GM18502 (cell line): ENCODE measurements around the gene RAP1GAP2.
A peak's percentile ranks its signal among the peaks of the same experiment; 100 is the strongest.
"Not testable (repeated sequence)": the region's sequence is repeated elsewhere in the genome, so short reads cannot be mapped to it uniquely, and the experiment has no call there.

Experiments
- ATAC-seq: cut with Tn5 transposase; IDR thresholded peaks from one replicate; pipeline ENCODE4 v1.9.1; 2021; ENCODE audit warnings: mild to moderate bottlenecking; ENCODE audit not compliant: unreplicated experiment, poor library complexity

Gene RAP1GAP2

DNA sequence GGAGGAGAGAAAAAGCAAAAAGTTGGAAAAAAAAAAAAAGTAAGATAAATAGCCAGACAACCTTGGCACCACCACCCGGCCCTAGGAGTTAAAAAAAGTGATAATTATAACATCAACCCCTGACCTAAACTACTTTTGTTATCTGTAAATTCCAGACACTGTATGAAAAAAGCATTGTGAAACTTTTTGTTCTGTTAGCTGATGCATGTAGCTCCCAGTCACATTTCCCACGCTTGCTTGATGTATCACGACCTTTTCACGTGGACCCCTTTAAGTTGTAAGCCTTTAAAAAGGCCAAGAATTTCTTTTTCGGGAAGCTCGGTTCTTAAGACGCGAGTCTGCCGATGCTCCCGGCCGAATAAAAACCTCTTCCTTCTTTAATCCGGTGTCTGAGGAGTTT lies 10.9 kb upstream of the RAP1GAP2 start:
- ATAC-seq: not testable (repeated sequence)

DNA sequence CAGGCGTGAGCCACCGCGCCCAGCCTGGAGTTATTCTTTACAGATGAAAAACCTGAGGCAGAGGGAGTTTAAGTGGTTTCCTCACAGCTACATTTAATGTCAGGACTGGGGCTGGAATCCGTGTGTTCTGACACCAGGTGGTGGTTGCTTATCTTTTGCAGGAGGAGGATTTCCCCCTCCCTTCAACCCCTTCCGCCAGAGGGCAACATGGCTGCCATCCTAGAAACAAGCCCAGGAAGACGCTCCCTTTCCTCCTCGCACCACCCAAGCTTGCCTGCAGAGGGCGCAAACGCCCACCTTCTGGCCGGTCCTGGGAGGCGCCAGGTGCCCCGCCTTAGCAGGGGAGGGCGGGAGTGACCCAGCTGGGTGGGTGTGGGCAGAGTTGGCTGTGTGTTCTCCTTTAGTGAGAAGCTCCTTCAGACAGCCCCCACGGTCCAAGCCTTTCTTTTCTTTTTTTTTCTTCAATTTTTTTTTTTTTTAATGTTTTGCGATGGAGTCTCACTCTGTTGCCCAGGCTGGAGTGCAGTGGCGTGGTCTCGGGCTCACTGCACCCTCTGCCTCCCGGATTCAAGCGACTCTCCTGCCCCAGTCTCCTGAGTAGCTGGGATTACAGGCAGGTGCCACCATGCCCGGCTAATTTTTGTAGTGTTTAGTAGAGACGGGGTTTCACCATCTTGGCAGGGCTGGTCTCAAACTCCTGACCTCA lies 9.9 kb upstream of the RAP1GAP2 start:
- ATAC-seq: peak; percentile 77

DNA sequence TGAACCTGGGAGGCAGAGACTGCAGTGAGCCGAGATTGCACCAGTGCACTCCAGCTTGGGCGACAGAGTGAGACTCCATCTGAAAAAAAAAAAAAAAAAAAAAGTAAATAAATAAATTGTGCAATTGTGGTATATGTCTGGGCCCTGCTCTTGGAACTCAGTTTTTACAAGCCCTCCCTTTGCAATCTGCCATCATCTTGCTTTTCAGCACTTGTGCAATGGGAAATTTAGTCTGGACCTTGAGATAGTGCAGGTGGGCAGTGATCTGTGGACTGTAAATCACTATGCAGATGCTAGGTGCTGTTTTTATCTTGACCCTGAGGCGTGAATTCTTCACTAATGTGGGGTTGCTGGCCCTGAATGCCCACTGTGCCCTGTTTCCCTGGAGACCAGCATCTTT lies 6.5 kb upstream of the RAP1GAP2 start:
- ATAC-seq: no peak

DNA sequence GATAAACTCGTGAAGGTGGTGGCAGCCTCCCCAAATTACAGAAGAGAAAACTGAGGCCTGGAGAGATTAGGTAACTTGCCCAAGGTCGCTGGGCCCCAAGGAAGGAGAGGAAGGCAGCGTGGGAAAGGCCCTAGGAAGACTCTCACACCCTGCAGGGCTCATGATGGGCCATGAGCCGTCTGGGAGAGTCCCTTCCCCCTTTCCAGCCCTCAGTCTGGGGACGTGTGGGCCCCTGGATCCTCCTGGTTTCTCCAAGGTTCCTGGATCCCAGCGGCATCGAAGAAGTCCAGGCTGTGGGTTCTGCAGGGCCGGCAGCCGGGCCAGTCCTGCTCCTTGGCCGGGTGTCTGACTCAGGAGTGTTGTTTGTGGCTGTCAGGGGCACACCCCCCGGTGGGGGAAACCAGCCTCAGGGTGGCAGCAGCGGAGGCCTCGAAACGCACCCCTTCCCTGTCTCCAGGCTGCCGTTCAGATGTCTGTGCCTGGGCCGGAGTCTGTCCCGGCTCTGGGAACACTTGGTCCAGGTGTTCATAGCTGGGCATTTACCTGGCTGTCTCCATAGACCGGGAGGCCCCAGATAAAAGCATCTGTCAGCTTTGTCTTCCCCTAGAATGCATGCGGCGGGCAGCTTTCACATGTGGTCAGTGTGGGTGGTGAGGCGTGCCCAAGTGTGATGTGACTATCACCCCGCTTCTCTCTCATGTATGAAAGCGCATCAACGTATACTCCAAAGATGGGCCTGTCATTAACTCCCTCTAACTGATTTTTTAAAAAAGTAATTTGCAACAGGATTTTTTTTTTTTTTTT lies 3.7 kb upstream of the RAP1GAP2 start:
- no peak for ATAC-seq

DNA sequence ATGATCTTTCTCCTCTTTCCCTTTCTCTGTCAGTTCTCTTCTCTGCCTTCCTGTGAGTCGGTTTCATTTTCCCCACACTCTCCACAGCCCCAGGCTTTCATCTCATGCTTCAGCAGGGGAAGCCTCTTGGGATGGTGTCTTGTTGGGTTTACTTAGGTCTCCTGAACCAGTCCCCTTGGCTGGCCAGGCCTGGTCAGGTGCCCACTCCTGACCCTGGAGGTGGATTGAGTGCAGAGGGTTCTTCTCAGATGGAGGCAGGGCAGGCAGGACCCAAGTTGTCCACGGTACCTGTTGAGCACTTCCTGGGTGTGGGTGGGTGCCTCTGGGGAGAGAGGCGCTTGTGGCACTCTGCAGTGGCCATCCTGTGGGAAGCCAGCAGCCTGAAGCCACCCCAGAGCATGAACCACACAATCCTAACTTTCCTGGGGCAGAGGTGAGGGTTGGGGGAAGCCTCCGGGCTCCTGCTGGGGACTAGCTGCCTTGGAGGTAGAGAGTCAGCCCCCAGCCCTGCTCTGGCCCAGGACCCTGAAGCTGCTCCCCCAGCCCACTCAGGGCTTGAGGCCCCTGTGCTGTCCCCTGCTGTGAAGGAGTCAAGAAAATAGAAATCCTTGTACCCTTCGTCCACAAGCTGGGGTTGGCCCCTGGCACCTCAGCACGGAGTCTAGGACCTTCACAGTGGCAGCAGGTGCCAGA lies 2.0 kb upstream of the RAP1GAP2 start:
- ATAC-seq: no peak

DNA sequence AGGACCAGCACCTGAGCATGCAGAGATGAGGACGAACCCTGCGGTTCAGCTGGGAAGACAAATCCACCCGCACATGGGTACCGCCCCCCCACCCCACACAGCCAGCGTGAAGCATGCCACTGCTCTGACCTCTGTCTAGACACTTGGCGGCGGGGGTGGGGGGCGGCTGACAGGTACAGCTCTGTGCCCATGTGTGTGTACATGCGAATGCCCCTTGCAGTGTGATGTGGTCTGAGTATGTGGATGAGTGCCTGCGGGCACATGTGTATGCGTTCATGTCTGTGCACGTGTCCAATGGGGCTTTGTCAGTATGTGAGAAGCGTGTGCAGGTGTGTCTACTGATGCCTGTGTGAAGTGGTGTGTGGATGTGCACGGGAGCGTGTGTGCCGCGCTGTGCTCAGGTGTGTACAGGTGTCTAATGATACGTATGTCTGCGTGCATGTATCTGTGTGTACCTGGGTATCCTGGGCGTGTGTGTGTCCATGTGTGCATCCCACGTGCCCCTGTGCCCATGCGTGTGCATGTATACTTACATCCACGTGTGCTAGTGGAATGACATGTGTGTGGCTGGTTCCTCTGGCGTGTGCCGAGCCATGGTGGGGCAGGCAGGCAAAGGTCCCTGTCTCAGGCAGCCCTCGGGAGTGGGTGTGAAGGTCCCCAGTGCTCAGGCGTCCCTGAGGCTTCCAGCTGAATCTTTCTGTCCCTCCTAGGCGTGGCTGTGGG lies 636 bp upstream of the RAP1GAP2 start:
- no peak for ATAC-seq

DNA sequence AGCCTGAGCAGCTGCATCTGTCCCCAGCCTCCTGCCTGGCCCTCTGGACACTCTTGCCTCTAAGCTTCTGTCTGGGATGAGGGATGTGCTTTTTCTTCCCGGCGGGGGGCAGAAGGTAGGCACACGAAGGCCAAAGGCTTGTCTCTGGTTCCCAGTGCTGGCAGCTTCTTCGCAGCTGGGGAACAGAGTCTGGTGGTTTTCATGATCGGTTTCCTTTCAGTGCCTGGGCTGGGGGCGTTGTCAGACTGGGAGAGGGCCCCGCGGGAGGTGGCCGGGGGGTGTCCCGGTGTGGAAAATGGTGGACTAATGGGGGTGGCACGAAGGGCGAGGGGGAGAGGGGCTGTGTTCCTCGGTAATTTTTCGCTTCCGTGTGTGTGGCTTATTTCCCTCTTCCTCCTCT lies 988 bp downstream of the RAP1GAP2 start:
- ATAC-seq: no peak

DNA sequence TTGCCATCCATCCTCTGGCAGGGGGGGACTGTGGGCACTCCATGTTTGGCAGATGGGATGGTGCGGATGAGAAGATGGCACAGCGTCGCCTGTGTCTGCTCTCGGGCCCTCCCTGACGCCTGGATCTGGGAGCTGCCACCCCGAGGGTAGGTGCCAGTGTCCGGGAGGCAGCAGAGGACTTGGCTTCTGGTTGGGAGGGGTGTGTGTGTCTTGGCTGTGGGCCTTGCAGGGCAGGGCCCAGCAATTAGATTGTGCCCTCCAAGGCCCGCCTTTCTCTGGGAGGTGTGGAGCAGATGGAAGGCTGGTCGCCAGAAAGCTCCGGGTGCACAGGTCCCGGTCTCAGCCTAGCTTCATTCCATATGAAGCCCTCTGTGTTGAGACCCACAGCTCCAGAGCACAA lies 1.4 kb downstream of the RAP1GAP2 start:
- no peak for ATAC-seq

DNA sequence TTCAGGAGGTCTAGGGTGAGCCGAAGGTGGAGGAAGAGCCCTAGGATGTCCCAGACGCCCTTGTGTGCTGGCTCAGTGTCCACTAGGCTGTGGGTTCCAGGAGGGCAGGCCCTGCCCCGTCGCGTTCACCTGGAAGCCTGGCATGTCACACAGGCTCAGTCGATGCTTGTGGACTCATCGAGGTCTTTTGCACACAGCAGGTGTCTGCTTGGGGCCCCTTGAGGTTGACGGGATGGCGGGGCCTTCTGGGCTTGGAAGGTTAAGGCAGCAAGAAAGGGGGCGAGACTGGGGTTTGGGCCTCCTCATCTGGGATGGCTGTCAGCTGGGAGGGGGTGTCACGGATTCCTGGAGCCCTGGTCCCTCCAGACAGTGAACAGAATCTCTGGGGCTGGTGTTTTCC lies 1.9 kb downstream of the RAP1GAP2 start:
- no peak for ATAC-seq

DNA sequence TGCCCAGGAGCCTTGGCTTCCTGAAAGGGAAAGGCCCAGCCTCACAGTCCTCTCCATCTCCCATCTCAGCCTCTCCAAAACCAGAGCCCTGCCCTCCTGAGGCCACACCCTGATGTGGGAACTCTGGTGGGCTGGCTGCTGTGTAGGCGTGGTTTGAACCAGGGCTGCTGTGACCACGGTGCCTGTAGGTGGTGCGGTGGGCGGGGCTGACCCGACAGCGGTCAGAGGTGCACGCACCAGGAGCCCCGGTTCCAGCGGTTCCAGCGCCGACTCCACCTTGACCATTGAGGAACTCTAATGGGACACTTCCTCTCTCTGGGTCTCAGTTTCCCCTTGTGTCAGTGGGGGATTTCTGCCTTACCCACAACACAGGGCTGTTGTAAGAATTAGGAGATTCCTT lies 2.4 kb downstream of the RAP1GAP2 start:
- no peak for ATAC-seq

DNA sequence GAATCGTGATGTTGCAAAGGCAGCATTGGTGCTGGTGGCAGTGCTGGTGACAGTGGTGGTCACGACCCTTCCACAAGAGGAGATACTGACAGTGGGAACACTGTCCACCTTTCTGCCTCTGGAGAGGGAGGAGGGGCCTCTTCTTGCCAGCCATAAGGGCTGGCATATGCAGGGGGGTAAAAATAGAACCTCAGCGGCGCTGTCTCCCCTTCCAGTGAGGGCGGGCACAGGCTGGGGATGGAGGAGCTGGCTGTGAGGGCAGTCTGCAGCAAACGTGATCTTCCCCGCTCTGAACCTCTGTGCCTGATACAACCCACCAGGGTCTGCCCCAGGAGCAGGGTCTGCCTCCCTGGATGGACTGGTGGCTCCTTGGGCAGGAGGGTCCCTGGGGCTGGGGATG lies 3.4 kb downstream of the RAP1GAP2 start:
- ATAC-seq: no peak

DNA sequence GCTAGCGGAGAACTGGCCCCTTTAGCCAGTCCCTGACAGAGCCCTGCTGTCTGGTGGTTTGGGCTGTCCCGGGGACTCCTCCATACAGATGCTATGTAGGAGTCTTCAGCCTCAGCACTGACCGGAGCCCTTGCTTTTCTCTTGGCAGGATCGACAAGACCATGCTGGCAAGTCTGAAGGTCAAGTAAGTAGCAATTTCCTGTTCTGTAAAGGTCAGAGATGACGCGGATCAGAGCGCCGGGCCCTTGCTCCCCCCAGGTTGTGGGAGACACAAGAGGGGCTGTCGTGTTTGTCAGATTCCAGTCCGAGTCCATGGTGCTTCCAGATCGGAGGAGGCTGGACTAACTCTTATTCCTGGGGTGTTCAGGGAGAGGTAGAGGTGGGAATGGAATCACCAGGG lies 4.1 kb downstream of the RAP1GAP2 start:
- ATAC-seq: no peak

DNA sequence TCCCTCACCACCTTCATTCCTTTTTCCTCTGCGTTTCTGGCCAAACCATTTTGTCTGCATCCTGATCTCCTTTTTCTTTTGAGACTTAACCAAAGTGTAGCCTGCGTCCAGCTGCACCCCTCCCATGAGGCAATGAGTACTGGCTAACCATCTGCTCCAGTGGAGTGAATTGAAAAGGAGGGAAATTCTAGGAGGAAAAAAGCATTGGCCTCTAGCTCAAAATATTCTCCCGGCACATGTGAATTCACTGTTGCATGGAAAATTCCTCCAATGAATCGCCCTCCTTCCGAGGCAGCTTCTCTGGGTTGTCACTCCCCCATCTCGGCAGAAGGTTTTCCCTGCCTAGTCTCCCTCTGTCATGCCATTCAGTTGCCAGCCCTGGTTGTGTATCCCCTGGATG lies 5.6 kb downstream of the RAP1GAP2 start:
- ATAC-seq: no peak

DNA sequence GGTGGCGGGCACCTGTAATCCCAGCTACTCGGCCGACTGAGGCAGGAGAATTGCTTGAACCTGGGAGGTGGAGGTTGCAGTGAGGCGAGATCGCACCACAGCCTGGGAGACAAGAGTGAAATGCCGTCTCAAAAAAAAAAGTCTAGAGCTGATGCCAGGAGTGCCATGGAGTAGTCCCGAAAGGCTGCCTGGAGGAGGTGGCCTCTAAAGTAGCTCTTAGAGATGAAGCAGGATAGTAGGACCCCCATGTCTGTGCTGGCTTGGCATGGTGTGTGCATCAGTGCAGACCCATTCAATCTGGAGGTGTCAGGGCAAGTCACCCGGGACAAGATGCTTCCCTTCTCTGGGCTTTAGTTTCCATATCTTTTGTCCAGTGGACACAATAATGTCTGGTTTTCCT lies 6.3 kb downstream of the RAP1GAP2 start:
- no peak for ATAC-seq

DNA sequence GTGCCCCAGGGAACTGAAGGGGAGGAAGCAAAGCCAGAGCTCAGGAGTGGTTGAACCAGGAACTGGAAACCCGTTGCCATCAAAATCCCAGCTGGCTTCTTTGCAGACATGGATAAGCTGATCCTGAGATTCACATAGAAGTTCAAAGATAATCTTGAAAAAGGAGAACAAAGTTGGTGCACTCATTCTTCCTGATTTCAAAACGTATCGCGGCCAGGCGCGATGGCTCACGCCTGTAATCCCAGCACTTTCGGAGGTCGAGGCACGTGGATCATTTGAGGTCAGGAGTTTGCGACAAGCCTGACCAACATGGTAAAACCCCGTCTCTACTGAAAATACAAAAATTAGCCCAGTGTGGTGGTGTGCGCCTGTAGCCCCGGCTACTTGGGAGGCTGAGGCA lies 7.1 kb downstream of the RAP1GAP2 start:
- ATAC-seq: no peak

DNA sequence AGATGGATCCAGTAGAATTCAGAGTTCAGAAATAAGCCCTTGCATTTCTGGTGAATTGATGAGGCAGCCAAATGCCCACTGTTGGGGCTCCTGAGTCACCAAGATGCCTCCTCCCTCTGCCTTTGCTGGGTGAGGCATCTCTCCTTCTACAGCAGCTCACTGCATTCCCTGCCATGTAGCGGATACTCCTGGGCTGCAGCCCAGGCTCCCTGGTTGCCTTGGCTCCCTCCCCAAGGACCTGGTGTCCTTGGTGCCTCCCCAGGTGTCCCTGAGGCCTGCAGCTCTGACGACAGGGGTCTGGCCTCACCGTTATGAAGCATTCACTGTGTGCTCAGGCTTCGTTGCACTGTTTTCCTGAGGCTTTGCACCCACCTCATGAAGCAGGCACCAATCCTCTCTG lies 7.7 kb downstream of the RAP1GAP2 start:
- no peak for ATAC-seq

DNA sequence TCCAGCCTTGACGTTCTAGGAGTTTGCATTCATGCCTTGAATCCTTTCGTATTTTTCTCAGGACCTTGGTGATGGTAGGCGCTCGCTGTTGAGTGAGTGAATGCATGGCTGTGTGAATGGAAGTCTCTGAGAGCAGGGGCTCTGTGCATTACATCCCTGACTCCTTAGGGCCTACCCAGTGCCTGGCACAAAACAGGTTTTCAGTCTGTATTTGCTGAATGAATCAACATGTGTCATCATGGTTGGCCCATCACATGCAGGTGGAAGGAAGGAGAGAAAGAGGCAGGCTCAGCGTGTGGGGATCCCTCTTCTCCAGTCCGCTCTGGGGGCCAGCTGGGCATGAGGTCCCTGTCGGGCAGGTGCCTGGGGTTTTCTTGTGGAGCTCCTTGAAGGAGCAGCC lies 8.7 kb downstream of the RAP1GAP2 start:
- ATAC-seq: no peak

DNA sequence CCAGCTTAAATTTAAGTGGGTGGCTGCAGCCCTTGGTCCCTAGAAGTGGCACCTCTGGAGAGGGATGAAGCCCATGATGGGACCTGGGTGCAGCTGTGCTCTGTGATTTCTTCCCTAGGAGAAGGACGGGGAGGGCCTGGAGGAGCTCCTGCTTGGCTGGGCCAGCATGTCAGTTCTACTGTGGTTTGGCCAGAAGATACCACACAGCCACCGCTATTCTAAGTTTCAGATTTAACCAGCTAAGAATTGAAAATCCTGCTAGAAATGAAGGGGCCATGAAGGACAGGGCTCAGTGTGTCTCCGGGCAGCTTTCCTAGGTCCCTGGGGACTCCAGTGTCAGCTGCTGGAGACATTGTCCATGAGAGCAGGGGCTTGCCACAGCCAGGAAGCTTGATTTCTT lies 9.7 kb downstream of the RAP1GAP2 start:
- no peak for ATAC-seq

DNA sequence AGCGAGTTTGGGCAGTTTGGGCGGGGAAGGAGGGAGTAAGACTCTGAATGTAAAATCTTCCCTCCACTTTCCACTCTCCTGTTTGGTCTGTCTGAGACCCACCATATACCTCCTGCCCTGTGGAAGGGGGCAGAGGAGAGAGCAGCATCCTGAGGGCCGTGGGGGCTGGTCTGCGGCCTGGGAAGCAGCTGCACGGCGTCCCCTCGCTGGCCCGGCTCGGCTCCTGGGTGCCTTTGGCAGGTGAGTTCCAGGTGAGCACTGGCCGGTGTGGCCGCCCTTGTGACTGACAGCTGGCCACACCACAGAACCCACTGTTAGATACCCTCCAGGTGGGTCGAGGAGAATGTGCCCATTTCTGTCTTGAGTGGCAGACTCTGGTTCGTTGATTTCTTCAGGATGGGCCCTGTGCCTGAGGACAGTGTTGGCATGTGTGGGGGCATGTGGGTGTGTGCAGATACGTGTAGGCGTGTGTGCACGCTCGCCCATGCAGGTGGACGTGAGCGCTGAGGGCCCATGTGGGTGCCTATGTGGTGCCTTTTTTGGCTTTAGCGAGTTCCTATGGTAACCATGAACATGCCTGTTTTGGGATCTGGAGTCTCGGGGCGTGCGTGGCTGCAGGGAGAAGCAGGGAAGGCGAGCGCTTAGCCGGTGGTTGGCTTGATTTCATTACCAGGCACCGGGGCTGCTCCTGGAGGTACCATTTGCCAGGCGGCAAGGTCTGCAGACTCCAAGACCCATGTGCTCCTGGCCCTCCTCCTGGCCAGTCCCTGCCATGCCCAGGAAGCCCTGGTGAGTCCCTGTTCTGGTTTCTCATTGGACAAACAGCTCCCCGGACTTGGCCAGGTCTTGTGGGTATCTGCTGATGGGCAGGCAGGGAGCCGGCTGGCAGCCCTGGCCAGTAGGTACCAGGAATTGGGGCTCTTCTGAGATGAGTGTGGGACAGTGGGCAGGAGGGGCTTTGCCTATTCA lies 12.4 kb downstream of the RAP1GAP2 start:
- ATAC-seq: no peak

DNA sequence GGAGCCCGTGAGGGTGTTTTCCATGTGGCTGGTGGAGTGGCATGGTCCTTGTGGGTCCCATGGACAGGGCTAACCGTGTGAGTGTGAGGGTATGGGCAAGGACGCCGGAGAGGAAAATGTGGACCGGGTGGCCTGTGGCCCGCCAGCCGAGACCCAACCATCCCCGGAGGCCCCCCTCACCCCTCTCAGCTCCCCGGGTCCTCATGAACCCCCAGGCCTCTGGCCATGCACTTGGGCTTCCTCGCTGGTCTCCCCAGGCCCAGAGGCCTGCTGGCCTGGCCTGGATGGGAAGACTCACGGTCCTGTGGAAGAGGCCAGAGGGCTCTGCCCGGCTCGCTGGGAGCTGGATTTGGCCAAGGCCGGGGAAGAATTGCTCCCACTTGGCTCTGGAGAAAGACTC lies 13.1 kb downstream of the RAP1GAP2 start:
- no peak for ATAC-seq
